ENCODE measurements around the gene LRIG2. TPM values are rescaled to one million over a fixed set of nuclear protein-coding genes. Genes with fewer than 3 reads are reported as not detected.
"Not testable (repeated sequence)": the region's sequence is repeated elsewhere in the genome, so short reads cannot be mapped to it uniquely, and the experiment has no call there.

The LRIG2 gene
- total RNA-seq, 4 donors from 2014 or later: 8.6 to 13.6 (median 10.7) TPM

DNA sequence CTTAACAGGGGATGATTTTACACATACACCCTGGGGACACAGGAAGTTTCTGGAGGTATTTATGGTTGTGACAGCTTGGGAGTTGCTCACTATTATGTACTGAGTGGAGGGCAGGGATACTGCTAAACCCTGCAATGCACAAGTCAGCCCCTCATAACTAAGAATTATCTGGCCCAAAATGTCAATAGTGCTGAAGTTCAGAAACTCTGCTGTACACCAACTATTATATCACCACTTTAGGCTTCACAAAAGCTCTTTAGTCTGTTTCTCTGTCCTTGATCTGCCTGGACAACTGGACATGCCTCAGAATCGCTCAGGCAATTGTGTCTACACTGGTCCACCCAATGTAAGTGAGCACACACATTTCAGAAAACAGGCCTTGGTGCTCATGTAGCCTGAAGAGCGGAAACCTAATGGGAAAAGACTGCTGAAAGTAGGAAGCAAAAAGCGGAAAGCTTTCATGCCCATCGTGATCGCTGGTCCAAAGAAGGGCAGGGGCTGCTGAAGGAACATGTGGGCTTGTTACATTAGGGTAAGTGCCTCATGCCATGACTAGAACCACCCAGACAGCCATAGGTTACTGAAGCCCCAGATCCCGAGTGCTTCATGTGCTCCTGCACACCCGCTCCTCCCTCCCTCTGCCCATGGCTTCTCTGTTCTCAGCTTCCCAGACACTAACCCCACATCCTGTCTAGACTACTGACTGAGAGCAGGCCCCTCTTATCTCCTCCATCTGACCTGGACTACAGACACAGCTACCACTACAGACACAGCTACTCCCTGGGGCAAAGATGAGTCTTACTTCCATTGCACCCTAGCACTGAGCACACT is 73.5 kb downstream of the LRIG2 start:
- WGBS, 2 donors (ENCODE audit: low coverage in 1 of 2): 82 to 85% methylated on average over 2 to 7 of the region's 7 CpGs
- ATAC-seq: no peak

DNA sequence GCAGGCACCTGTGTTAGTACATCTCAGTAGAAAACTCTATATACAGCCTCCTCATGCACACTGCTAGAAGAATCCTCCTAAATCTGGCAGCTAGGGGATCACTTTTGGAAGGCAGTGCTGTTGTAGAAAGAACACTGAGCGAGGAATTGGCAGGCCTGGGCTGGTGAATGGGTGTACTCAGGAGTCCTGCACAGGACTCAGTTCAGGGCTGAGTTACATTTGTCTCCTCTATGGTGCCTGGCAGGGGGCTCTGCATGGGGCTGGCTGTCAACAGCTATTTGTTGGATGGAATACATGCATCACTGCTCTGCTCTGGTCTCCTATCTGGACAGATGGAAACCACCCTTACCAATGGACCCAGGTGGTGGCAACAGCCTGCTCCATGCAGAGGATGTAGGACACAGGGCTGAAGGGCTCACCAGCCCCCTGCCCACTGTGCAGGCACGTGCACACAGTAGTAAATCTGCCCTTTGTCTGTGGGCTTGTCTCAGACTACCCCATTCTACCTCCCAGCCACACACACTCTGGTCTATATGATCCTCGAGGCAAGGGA is 74.2 kb downstream of the LRIG2 start:
- Histone ChIP-seq H3K4me1 (peaks cover 0 to 14% (median 0%) of the 10 kb centered on the region in 3 donors), H3K9me3 (no peaks in the 10 kb centered on the region), H3K36me3 (no peaks in the 10 kb centered on the region), H3K27ac (no peak overlapping the region), H3K4me3 (no peak overlapping the region), H3K27me3 (no peaks in the 10 kb centered on the region)
- 94% methylated on average over 2 of the region's 3 CpGs; no CpG with 5 or more reads in 1 of the 2 donors for WGBS, 2 donors (ENCODE audit: low coverage in 1 of 2)
- no peak for TF ChIP-seq EP300 (IDR thresholded peaks at IDR 0.05)
- no peak for ATAC-seq

More for the DNA sequence above, 73.5 kb downstream of the LRIG2 start:
- TF ChIP-seq EP300 (IDR thresholded peaks at IDR 0.05): no peak
- TF ChIP-seq CTCF (IDR thresholded peaks at IDR 0.05): no peak
- TF ChIP-seq POLR2AphosphoS5 (IDR thresholded peaks at IDR 0.05): no peak
- TF ChIP-seq POLR2A (IDR thresholded peaks at IDR 0.05): no peak
- no peaks in the 10 kb centered on the region for H3K9me3 ChIP-seq
- H3K27ac ChIP-seq: no peak overlapping the region
- H3K4me3 ChIP-seq: no peak overlapping the region
- H3K27me3 ChIP-seq: no peaks in the 10 kb centered on the region
- H3K4me1 ChIP-seq: peaks cover 0 to 21% (median 0%) of the 10 kb centered on the region in 3 donors
- no peaks in the 10 kb centered on the region for H3K36me3 ChIP-seq

DNA sequence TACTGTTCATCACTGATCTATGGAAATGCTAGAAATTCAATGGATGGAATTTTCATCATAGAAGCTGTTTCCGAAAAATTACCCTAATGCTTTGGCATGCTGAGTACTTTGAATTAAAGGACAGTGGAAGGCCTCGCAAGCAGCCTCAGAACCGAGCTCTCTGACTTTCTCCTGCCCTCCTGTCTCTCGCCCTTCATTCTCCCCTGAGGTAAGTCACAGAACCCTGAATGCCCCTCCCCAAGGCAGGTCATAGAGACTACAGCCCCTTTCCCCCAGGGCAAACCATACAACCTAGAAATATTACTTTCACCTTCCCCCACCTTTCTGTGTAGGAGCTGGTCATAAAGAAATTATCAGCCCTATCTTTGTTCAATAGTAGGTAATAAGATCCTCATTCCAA is 74.8 kb downstream of the LRIG2 start:
- TF ChIP-seq POLR2A (IDR thresholded peaks at IDR 0.05): no peak
- no peak for TF ChIP-seq CTCF (IDR thresholded peaks at IDR 0.05)
- TF ChIP-seq EP300 (IDR thresholded peaks at IDR 0.05): no peak
- TF ChIP-seq POLR2AphosphoS5 (IDR thresholded peaks at IDR 0.05): no peak

GRCh38 chr1:113150494-113150893 is 77.5 kb downstream of the LRIG2 start:
- not testable (repeated sequence) for H3K36me3 ChIP-seq, H3K9me3 ChIP-seq, H3K4me3 ChIP-seq, H3K4me1 ChIP-seq, H3K27ac ChIP-seq, H3K27me3 ChIP-seq, ATAC-seq
- WGBS, 2 donors (ENCODE audit: low coverage in 1 of 2): 93 to 100% methylated on average over 4 of the region's 4 CpGs

More for the DNA sequence above, 74.8 kb downstream of the LRIG2 start:
- Histone ChIP-seq H3K4me3 (no peak overlapping the region), H3K27me3 (no peaks in the 10 kb centered on the region), H3K9me3 (no peaks in the 10 kb centered on the region), H3K27ac (no peak overlapping the region), H3K4me1 (peaks cover 0 to 7% (median 0%) of the 10 kb centered on the region in 3 donors), H3K36me3 (no peaks in the 10 kb centered on the region)
- ATAC-seq: no peak
- 63 to 73% methylated on average over 3 to 4 of the region's 4 CpGs for WGBS, 2 donors (ENCODE audit: low coverage in 1 of 2)

DNA sequence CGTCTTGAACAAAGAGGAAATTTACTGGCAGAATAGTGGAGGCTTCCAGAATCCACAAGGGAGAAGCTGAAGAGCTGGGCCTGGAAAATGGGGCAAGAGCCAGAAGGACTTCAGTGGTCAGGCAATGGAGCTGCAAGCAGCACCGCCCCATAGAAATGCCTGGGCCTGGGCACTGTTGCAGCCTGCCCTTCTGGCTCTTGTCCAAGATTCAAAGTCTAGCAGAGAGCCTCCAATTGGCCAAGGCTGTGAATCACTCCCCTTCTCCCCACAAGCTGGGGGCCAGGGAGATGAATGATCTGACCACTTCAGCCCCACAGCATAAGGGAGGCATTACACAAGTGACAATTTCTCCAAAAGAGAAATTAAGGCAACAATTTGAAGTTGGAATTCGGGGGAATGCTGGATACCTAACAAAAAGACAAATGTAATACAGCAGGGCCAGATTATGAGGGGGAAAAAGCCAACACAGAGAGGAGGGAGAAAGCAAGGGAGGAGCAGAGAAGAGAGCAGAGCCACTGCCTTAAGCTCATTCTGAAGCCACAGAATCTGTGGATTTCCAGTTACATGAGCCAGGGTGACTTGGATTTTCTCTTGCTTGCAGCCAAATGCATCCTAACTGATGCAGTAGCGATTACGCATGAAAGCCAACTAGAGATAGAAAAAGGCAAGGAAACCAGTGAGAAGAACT is 80.3 kb downstream of the LRIG2 start:
- H3K4me3 ChIP-seq: no peak overlapping the region
- peaks cover 0 to 24% (median 0%) of the 10 kb centered on the region in 3 donors for H3K9me3 ChIP-seq
- H3K27me3 ChIP-seq: no peaks in the 10 kb centered on the region
- TF ChIP-seq CTCF (IDR thresholded peaks at IDR 0.05) (no peak), POLR2AphosphoS5 (IDR thresholded peaks at IDR 0.05) (no peak), POLR2A (IDR thresholded peaks at IDR 0.05) (no peak), EP300 (IDR thresholded peaks at IDR 0.05) (no peak)
- H3K36me3 ChIP-seq: no peaks in the 10 kb centered on the region
- no peak for ATAC-seq
- H3K27ac ChIP-seq: no peak overlapping the region
- WGBS, 2 donors (ENCODE audit: low coverage in 1 of 2): 72 to 91% methylated on average over 4 to 5 of the region's 5 CpGs
- no peaks in the 10 kb centered on the region for H3K4me1 ChIP-seq

Data from gastroesophageal sphincter (tissue), 4 donors.